ENCODE measurements around the gene CCDC191. TPM values are rescaled to one million over a fixed set of nuclear protein-coding genes. Genes with fewer than 3 reads are reported as not detected.

Gene CCDC191
- total RNA-seq, 2 experiments from 2014 or later, result 4.2 to 5.0 TPM

DNA sequence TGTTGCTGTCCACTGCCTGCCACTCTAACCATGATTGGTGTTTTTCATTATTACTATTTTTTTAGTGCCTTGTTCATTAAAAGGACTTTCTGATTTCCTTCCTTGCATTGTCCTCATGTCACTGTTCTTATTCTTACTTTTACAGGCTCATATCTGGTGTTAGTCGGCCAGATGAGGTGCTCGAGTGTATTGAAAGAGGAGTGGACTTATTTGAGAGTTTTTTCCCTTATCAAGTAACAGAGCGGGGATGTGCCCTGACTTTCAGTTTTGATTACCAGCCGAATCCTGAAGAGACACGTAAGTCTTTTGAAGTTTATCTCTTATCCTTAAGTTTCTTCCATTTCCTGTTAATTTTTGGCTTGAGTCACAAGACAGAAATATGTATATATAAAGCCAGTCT is 23.4 kb upstream of the CCDC191 start:
- Histone ChIP-seq H3K9me2 (ENCODE audit: insufficient read depth, low read length) (no peaks in the 10 kb centered on the region), H3K27ac (ENCODE audit: low read depth, low read length, poor library complexity, severe bottlenecking) (no peak overlapping the region), H3K36me3 (ENCODE audit: insufficient read depth, low read length) (peaks cover 100% of the 10 kb centered on the region), H3K4me2 (ENCODE audit: low read length) (no peak overlapping the region), H3K4me3 (ENCODE audit: low read depth, low read length, poor library complexity, severe bottlenecking) (no peak overlapping the region), H3K79me2 (ENCODE audit: insufficient read depth, low read depth, low read length) (no peaks in the 10 kb centered on the region), H2AFZ (ENCODE audit: low read length) (no peak overlapping the region), H4K20me1 (ENCODE audit: insufficient read depth, low read length) (no peaks in the 10 kb centered on the region), H3K4me1 (ENCODE audit: insufficient read depth, low read length, poor library complexity, severe bottlenecking) (no peaks in the 10 kb centered on the region), H3K9me3 (ENCODE audit: low read length) (no peaks in the 10 kb centered on the region)
- CTCF ChIA-PET (ENCODE audit: unreplicated experiment), result no interaction called here
- no TSS peak for BruUV-seq (replicated peaks)
- DNase-seq (ENCODE audit: low spot score), result no peak
- no peak for TF ChIP-seq EZH2phosphoT487 (IDR thresholded peaks at IDR 0.05; ENCODE audit: borderline replicate concordance, low read depth, low read length)
- TF ChIP-seq, protein P1, sequence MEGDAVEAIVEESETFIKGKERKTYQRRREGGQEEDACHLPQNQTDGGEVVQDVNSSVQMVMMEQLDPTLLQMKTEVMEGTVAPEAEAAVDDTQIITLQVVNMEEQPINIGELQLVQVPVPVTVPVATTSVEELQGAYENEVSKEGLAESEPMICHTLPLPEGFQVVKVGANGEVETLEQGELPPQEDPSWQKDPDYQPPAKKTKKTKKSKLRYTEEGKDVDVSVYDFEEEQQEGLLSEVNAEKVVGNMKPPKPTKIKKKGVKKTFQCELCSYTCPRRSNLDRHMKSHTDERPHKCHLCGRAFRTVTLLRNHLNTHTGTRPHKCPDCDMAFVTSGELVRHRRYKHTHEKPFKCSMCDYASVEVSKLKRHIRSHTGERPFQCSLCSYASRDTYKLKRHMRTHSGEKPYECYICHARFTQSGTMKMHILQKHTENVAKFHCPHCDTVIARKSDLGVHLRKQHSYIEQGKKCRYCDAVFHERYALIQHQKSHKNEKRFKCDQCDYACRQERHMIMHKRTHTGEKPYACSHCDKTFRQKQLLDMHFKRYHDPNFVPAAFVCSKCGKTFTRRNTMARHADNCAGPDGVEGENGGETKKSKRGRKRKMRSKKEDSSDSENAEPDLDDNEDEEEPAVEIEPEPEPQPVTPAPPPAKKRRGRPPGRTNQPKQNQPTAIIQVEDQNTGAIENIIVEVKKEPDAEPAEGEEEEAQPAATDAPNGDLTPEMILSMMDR (conservative IDR thresholded peaks at IDR 0.05; ENCODE audit: low read length), result no peak
- intact Hi-C loops (cut with micrococcal nuclease; ENCODE audit: unreplicated experiment), result no loop called here
- POLR2A ChIA-PET, result interaction anchor here (1.2 kb wide), 1 partner anchor 13 kb away, joined by 3 read pairs; no protein-coding TSS in a partner anchor

DNA sequence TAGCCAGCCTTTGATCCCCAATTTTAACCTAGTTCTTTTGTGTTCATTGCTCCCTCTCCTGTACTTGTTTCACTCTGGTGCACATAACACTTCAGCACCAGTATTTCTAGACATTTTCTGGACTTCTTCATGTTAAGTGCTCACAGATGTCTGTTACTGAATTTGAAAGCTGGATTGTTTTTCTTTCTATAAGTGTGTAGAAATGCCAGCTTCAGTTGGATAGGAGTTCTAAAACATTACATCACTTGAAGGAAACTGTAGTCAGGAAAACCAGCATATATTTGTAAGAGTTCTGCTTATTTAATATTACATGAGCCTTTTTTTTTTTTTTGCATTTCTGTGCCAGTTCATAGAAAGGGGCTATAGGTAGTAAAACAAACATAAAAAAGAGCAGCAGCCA is 21.8 kb upstream of the CCDC191 start:
- no TSS peak for BruUV-seq (replicated peaks)
- intact Hi-C loops (cut with micrococcal nuclease; ENCODE audit: unreplicated experiment), result no loop called here
- ChIA-PET CTCF (ENCODE audit: unreplicated experiment) (no interaction called here), POLR2A (interaction anchor here (0.7 to 1.2 kb wide), 3 partner anchors 13 to 241 kb away, joined by 3 to 8 read pairs (median 6); no protein-coding TSS in a partner anchor)
- Histone ChIP-seq H3K4me1 (ENCODE audit: insufficient read depth, low read length, poor library complexity, severe bottlenecking) (no peaks in the 10 kb centered on the region), H3K9me3 (ENCODE audit: low read length) (no peaks in the 10 kb centered on the region), H4K20me1 (ENCODE audit: insufficient read depth, low read length) (no peaks in the 10 kb centered on the region), H3K4me3 (ENCODE audit: low read depth, low read length, poor library complexity, severe bottlenecking) (no peak overlapping the region), H3K79me2 (ENCODE audit: insufficient read depth, low read depth, low read length) (no peaks in the 10 kb centered on the region), H2AFZ (ENCODE audit: low read length) (no peak overlapping the region), H3K27ac (ENCODE audit: low read depth, low read length, poor library complexity, severe bottlenecking) (no peak overlapping the region), H3K4me2 (ENCODE audit: low read length) (no peak overlapping the region), H3K36me3 (ENCODE audit: insufficient read depth, low read length) (peaks cover 100% of the 10 kb centered on the region), H3K9me2 (ENCODE audit: insufficient read depth, low read length) (no peaks in the 10 kb centered on the region)
- TF ChIP-seq, protein P1 (conservative IDR thresholded peaks at IDR 0.05; ENCODE audit: low read length), result no peak
- TF ChIP-seq EZH2phosphoT487 (IDR thresholded peaks at IDR 0.05; ENCODE audit: borderline replicate concordance, low read depth, low read length), result no peak
- DNase-seq (ENCODE audit: low spot score), result no peak

DNA sequence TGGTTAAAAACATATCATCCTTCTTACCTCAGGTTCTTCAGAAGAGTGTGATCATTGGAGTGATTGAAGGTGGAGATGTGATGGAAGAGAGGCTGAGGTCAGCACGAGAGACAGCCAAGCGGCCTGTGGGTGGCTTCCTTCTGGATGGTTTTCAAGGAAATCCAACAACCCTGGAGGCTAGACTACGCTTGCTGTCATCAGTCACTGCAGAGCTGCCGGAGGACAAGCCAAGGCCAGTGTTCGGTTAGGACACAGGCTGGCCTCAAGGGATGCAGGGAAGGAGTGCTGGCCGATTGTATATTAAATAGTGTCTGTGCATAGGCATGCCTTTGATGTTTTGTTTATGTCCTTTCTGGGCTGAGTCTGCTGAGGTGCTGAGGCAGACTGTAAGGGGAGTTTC is 20.4 kb upstream of the CCDC191 start:
- Histone ChIP-seq H4K20me1 (ENCODE audit: insufficient read depth, low read length) (no peaks in the 10 kb centered on the region), H3K4me3 (ENCODE audit: low read depth, low read length, poor library complexity, severe bottlenecking) (no peak overlapping the region), H3K79me2 (ENCODE audit: insufficient read depth, low read depth, low read length) (no peaks in the 10 kb centered on the region), H3K36me3 (ENCODE audit: insufficient read depth, low read length) (peaks cover 100% of the 10 kb centered on the region), H3K9me3 (ENCODE audit: low read length) (no peaks in the 10 kb centered on the region), H3K9me2 (ENCODE audit: insufficient read depth, low read length) (no peaks in the 10 kb centered on the region), H3K4me2 (ENCODE audit: low read length) (no peak overlapping the region), H2AFZ (ENCODE audit: low read length) (no peak overlapping the region), H3K27ac (ENCODE audit: low read depth, low read length, poor library complexity, severe bottlenecking) (no peak overlapping the region), H3K4me1 (ENCODE audit: insufficient read depth, low read length, poor library complexity, severe bottlenecking) (no peaks in the 10 kb centered on the region)
- intact Hi-C loops (cut with micrococcal nuclease; ENCODE audit: unreplicated experiment), result no loop called here
- ChIA-PET CTCF (ENCODE audit: unreplicated experiment) (no interaction called here), POLR2A (interaction anchor here (1.0 to 1.1 kb wide), 3 partner anchors 9 to 21 kb away, joined by 3 to 4 read pairs (median 3); no protein-coding TSS in a partner anchor)
- no TSS peak for BruUV-seq (replicated peaks)
- no peak for DNase-seq (ENCODE audit: low spot score)
- TF ChIP-seq EZH2phosphoT487 (IDR thresholded peaks at IDR 0.05; ENCODE audit: borderline replicate concordance, low read depth, low read length), result no peak

Data from OCI-LY7 (cell line).